GM13977 (cell line): ENCODE data around the gene ATF2.

Experiments used
- DNase-seq: peaks from one replicate; pipeline ENCODE4 v3.0.0; 2012; ENCODE audit warnings: low spot score
- CTCF ChIP-seq: IDR thresholded peaks from 2 replicates; pipeline ENCODE4 v1.5.1; 2012; ENCODE audit warnings: mild to moderate bottlenecking, control low read depth; ENCODE audit not compliant: insufficient read depth; ENCODE audit errors: extremely low read depth, missing control alignments
- in situ Hi-C: fragments of 300-500 bp; cut with MboI; formaldehyde crosslinking; loops from one replicate; pipeline ENCODE4 v1.12.0; 2022; ENCODE audit warnings: low sequenced_read_pairs, low pct_unique_long_range_greater_than_20kb, mixed read lengths, inconsistent platforms; ENCODE audit not compliant: unreplicated experiment

ATF2 gene

DNA sequence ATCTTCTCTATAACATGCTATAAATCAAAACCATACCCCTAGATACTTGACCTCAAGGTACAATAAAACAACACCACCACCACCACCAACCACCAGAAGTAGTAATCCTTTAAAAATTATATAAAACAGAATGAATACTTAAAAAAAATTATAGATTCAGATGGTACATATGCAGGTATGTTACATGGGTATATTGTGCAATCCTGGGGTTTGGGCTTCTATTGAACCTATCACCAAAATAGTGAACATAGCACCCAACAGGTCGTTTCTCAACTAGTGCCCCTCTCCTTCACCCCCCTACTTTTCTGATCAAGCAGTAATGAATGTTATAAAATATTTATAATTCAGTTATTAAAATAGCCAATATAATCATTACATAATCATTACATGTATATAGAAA is 91.7 kb downstream of the ATF2 start:
- no peak for TF ChIP-seq CTCF
- in situ Hi-C loops: no loop called here
- no peak for DNase-seq

DNA sequence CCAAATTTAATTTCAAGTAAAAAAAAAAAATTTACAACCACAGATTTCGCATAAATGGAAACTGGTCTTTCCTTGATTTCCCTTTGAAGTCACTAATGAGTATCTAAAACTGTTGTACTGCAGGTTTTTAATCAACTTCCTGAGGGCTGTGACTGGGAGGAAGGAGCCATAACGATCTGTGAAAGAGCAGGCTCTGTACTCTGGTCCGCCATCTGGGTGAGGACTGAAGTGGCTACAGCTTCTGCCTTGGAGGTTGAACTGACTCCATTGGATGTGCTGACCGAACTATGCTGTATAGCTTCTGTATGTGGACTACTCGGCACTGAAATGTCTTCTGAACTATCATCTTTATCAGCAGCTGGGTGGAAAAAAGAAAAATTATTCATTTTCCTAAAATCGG is 93.5 kb downstream of the ATF2 start:
- no peak for DNase-seq
- in situ Hi-C loops: no loop called here

DNA sequence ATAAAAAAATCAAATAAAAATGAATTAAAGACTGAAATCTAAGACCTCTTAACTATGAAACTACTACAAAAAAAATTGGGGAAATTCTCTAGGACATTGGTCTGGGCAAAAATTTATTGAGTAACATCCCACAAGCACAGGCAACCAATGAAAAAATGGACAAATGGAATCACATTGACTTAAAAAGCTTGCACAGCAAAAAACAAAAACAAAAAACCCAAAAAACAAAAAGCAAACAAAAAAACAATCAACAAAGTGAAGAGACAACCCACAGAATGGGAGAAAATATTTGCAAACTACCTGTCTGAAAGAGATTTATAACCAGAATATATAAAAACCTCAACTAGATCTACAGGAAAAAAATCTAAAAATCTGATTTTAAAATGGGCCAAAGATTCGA is 99.5 kb downstream of the ATF2 start:
- TF ChIP-seq CTCF: no peak
- in situ Hi-C loops: no loop called here
- DNase-seq: no peak

More for the DNA sequence above, 93.5 kb downstream of the ATF2 start:
- no peak for TF ChIP-seq CTCF

GRCh38 chr2:175066411-175066810 is 101.6 kb downstream of the ATF2 start:
- DNase-seq: no peak
- no peak for TF ChIP-seq CTCF
- in situ Hi-C loops: no loop called here

- no peak for DNase-seq
- in situ Hi-C loops: no loop called here
- no peak for TF ChIP-seq CTCF
Observed at GRCh38 chr2:175064797-175065196, 103.2 kb downstream of the ATF2 start.

- in situ Hi-C loops: no loop called here
- TF ChIP-seq CTCF: no peak
- DNase-seq: no peak
Observed at GRCh38 chr2:175063741-175064140, 104.3 kb downstream of the ATF2 start.

GRCh38 chr2:175062787-175063585 is 105.0 kb downstream of the ATF2 start:
- in situ Hi-C loops: no loop called here
- no peak for DNase-seq
- no peak for TF ChIP-seq CTCF
